Type B pancreatic cell (in vitro differentiated cells): ENCODE data around the gene KLKB1. TPM values are rescaled to one million over a fixed set of nuclear protein-coding genes. Genes with fewer than 3 reads are reported as not detected.

Experiments used
- DNase-seq: peaks from one replicate; pipeline ENCODE4 v3.0.0; 2021; ENCODE audit warnings: mixed read lengths; ENCODE audit not compliant: unreplicated experiment; ENCODE audit errors: extremely low spot score
- H3K27ac Mint-ChIP-seq: 2 replicates; pipeline ENCODE4 v1.8.0; 2021; ENCODE audit warnings: mild to moderate bottlenecking, mixed read lengths
- H3K27me3 Mint-ChIP-seq: 2 replicates; pipeline ENCODE4 v1.8.0; 2021; ENCODE audit warnings: mixed read lengths
- H3K36me3 Mint-ChIP-seq: 2 replicates; pipeline ENCODE4 v1.8.0; 2021; ENCODE audit warnings: mixed read lengths
- H3K4me1 Mint-ChIP-seq: one replicate; pipeline ENCODE4 v1.8.0; 2021; ENCODE audit warnings: mixed read lengths; ENCODE audit not compliant: unreplicated experiment
- H3K4me3 Mint-ChIP-seq: 2 replicates; pipeline ENCODE4 v1.8.0; 2021; ENCODE audit warnings: mild to moderate bottlenecking, mixed read lengths
- H3K9me3 Mint-ChIP-seq: 2 replicates; pipeline ENCODE4 v1.8.0; 2021; ENCODE audit warnings: mixed read lengths
- total RNA-seq: library from RNA; stranded (reverse); gene quantifications from 2 replicates; pipeline ENCODE4 v1.2.1, GENCODE V29; 2021; ENCODE audit warnings: low replicate concordance
- TF ChIP-seq, protein P1 (sequence below): fragments of 200-600 bp; sonication (generic); conservative IDR thresholded peaks from 2 replicates; pipeline ENCODE4 v1.5.0; 2021; ENCODE audit warnings: antibody characterized with exemption, mild to moderate bottlenecking

The KLKB1 gene
- total RNA-seq, 1 donor from 2014 or later = 0.24 TPM

DNA sequence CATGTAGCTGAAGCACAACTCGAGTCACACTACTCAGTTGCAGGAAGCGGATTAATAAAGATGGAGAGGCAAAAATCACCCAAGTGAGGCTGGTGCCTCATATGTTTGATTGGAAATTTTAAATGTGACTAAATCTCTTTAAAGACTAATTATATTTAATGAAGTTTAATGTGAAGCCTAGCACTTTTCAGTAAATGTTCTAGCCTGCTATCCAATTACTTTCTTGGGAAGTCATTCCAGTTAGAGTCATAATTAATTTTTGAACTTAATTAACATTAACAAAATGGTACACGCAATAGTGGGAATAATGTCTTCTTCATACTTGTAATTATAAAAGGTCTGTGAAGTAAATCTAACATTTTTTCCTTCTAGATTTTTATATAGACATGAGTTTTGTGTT, 59.3 kb downstream of the KLKB1 start:
- H3K4me1 Mint-ChIP-seq = no peaks in the 10 kb centered on the region
- peaks cover 3% of the 10 kb centered on the region for H3K27me3 Mint-ChIP-seq
- H3K9me3 Mint-ChIP-seq = no peaks in the 10 kb centered on the region
- TF ChIP-seq, protein P1, sequence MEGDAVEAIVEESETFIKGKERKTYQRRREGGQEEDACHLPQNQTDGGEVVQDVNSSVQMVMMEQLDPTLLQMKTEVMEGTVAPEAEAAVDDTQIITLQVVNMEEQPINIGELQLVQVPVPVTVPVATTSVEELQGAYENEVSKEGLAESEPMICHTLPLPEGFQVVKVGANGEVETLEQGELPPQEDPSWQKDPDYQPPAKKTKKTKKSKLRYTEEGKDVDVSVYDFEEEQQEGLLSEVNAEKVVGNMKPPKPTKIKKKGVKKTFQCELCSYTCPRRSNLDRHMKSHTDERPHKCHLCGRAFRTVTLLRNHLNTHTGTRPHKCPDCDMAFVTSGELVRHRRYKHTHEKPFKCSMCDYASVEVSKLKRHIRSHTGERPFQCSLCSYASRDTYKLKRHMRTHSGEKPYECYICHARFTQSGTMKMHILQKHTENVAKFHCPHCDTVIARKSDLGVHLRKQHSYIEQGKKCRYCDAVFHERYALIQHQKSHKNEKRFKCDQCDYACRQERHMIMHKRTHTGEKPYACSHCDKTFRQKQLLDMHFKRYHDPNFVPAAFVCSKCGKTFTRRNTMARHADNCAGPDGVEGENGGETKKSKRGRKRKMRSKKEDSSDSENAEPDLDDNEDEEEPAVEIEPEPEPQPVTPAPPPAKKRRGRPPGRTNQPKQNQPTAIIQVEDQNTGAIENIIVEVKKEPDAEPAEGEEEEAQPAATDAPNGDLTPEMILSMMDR = no peak
- H3K27ac Mint-ChIP-seq = no peak overlapping the region
- no peak overlapping the region for H3K4me3 Mint-ChIP-seq
- no peak for DNase-seq
- H3K36me3 Mint-ChIP-seq = no peaks in the 10 kb centered on the region

DNA sequence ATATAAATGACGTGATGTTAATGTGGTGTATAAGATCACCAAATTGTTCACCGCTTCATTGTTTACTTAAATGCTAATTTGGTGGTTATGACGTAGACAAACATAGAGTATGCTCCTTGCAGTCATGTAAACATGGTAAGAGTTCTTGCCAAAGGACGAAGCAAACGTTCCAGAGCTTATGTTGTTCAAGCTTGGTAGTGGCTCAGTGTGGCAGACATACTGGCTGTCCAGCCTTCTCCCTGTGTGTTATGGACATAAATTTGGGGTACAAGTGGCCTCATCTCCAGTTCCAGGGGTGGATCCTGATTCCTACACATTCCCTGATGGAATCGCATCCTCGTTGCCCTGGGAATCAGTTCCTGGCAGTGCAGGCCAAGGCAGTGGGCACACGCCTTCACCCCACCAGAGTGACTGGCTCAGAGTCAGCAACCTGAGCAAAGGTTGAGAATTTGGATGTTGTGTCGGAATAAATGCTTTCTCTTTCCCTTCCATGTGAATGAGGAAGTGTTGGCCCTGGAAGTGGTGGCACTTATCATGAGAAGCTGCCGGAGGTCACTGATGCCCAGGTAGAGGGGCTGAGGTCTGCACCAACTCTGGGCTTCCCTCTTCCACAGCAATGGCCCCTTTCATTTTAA, 64.1 kb downstream of the KLKB1 start:
- no peak overlapping the region for H3K27ac Mint-ChIP-seq
- no peaks in the 10 kb centered on the region for H3K9me3 Mint-ChIP-seq
- no peaks in the 10 kb centered on the region for H3K36me3 Mint-ChIP-seq
- TF ChIP-seq, protein P1 = no peak
- H3K4me1 Mint-ChIP-seq = no peaks in the 10 kb centered on the region
- no peak for DNase-seq
- no peak overlapping the region for H3K4me3 Mint-ChIP-seq
- peaks cover 3% of the 10 kb centered on the region for H3K27me3 Mint-ChIP-seq

DNA sequence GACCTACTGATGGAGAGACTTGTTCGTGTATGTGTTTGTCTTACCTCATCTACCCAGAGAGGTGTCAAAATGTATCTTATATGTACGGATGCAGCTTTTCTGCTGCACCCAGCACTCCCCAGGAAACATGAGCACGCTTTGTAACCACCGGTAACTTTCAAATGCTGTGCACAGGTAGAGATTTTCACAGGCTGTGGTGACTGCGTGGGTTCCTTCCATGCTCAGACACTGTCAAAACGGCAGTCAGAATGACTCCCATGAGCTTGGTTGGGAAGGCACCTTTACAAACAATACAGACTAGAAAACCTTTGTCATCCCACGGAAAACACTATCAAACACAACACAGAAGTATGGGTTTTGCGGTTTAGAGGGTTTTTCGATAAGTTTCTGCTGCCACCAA, 66.9 kb downstream of the KLKB1 start:
- no peak for DNase-seq
- H3K36me3 Mint-ChIP-seq = no peaks in the 10 kb centered on the region
- H3K4me3 Mint-ChIP-seq = no peak overlapping the region
- no peaks in the 10 kb centered on the region for H3K9me3 Mint-ChIP-seq
- no peaks in the 10 kb centered on the region for H3K4me1 Mint-ChIP-seq
- no peak overlapping the region for H3K27ac Mint-ChIP-seq
- peaks cover 19% of the 10 kb centered on the region for H3K27me3 Mint-ChIP-seq
- TF ChIP-seq, protein P1 = no peak

DNA sequence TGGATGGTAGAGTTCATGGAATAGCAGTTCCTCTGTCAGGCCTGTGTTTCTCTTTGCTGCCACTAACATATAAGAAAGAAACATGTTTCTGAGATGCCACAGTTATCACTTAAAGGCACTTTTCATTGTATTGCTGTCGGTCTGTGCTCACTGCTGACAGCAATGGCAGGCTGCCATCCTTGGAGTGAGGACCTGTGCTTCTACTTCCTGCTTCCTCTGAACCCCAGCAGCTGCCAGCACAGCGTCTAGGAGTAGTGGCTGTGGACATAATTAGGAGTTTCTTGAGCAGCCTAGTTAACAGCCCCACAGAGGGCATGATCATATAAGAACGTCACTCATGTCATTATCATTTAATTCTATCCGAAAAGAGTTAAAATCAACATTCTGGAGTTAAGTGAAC, 69.2 kb downstream of the KLKB1 start:
- no peak overlapping the region for H3K27ac Mint-ChIP-seq
- no peaks in the 10 kb centered on the region for H3K36me3 Mint-ChIP-seq
- H3K9me3 Mint-ChIP-seq = no peaks in the 10 kb centered on the region
- H3K4me1 Mint-ChIP-seq = no peaks in the 10 kb centered on the region
- DNase-seq = no peak
- H3K4me3 Mint-ChIP-seq = no peak overlapping the region
- TF ChIP-seq, protein P1 = no peak
- peaks cover 26% of the 10 kb centered on the region for H3K27me3 Mint-ChIP-seq

DNA sequence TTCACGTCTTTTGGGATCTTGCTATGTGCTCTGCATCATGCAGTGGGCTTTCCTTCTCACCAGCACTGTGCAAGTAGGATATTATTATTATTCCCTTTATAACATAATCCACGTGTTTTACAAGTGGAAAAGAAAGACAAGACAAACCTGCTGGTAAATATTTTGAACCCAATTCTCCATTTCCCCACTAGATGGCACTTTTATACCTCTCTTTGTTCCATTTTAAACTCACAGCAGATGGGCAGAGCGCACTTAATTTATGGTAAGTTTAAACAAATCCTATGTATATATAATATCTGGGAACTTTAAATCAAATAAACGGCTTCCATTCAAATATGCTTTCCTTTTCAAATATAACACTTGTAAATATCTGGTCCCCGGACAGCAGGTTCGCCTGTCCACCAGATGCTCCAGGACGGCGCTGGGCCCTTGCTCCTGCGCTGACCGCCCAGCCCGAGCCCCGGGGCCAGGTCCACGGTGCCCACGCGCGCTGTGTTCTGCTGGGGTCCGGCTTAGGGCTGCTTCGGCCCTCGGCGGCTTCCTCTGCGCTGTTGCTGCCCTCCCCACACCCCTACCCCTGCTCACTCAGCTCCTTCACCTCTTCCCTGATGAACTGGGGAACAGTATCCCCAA, 69.8 kb downstream of the KLKB1 start:
- H3K27me3 Mint-ChIP-seq = peaks cover 26% of the 10 kb centered on the region
- H3K9me3 Mint-ChIP-seq = no peaks in the 10 kb centered on the region
- no peak overlapping the region for H3K4me3 Mint-ChIP-seq
- H3K4me1 Mint-ChIP-seq = no peaks in the 10 kb centered on the region
- no peaks in the 10 kb centered on the region for H3K36me3 Mint-ChIP-seq
- no peak overlapping the region for H3K27ac Mint-ChIP-seq
- TF ChIP-seq, protein P1 = peak; percentile 87
- DNase-seq = no peak
